Measurements from ENCODE around the gene MRPL52.
"Not testable (repeated sequence)": the region's sequence is repeated elsewhere in the genome, so short reads cannot be mapped to it uniquely, and the experiment has no call there.

The MRPL52 gene

DNA sequence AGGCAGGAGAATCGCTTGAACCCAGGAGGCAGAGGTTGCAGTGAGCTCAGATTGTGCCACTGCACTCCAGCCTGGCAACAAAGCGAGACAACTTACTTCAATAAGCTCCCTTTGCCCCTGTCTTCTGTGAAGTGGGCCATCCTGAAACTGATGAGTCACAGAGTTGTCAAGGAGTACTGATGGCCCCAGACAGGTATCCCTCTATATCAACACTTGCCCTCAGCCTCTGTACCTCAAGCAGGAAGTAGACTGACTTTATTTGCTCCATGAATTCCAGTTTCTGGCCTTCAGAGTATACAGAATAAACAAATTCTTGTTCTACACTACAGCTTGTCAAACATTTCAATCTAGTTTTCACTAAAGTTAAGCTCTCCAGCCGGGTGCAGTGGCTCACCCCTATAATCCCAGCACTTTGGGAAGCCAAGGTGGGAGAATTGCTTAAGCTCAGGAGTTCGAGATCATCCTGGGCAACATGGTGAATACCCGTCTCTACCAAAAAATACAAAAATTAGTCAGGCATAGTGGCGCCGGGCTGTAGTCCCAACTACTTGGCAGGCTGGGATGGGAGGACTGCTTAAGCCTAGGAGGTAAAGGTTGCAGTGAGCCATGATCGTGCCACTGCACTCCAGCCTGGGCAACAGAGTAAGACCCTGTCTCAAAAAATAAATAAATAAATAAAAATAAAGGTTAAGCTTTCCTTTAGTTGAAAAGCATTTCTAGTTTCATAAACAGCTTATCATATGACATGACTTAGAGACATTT is 25.5 kb downstream of the MRPL52 start:
- peak in 1 of 3 donors; percentile 13 for DNase-seq

DNA sequence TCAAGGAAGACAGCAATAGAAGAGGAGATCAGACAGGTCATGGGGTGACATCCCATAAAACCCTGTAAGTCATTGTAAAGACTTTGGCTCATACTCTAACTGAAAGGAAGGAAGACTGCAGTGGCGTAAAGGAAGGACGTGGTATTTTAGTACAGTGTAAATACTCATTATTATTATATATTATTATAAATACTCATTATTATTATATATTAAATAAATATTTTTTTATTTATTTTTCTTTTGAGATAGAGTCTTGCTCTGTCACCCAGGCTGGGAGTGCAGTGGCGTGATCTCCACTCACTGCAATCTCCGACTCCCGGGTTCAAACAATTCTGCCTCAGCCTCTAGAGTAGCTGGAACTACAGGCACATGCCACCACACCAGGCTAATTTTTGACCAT is 26.7 kb downstream of the MRPL52 start:
- DNase-seq: no peak

DNA sequence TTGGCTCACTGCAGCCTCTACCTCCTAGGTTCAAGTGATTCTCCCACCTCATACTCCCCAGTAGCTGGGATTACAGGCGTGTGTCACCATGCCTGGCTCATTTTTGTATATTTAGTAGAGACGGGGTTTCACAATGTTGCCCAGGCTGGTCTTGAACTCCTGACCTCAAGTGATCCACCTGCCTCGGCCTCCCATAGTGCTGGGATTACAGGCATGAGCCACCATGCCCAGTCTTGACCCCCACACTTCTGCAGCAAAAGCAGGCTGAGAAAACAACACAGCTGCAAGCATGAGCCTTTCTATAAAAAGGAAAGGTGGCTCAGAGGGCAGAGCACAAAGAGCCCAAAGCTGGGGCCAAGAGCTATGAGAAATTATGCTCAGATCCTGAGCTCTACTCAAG is 30.7 kb downstream of the MRPL52 start:
- DNase-seq: not testable (repeated sequence)

DNA sequence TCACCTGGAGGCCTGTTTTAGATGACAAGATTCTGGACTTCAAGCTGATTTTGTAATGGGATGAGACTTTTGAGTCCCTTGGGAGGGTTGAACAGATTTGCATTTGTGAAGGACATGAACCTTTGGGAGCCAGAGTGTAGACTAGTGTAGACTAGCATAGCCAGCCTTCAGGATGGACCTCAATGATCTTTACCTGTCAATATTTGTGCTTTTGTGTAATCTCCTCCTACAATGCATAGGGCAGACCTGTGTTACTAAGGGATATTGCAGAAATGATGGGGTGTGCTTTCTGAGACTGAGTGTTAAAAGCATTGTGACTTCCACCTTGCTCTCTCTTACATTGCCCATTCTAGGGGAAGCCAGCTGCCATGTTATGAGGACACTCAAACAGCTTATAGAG is 32.0 kb downstream of the MRPL52 start:
- no peak for DNase-seq

DNA sequence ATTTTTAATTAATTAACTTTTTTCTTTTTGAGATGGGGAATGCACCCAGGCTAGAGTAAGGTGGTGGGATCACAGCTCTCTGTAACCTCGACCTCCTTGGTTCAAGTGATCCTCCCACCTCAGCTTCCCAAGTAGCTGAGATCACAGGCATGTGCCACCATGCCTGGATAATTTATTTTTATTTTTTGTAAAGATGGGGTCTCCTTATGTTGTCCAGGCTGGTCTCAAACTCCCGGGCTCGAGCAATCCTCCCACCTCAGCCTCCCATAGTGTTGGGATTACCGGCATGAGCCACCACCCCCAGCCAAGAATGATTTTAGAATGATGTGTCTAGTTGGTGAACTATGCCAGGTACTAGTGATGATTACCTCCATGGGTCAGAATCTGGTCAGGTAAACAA is 35.3 kb downstream of the MRPL52 start:
- no peak for DNase-seq

DNA sequence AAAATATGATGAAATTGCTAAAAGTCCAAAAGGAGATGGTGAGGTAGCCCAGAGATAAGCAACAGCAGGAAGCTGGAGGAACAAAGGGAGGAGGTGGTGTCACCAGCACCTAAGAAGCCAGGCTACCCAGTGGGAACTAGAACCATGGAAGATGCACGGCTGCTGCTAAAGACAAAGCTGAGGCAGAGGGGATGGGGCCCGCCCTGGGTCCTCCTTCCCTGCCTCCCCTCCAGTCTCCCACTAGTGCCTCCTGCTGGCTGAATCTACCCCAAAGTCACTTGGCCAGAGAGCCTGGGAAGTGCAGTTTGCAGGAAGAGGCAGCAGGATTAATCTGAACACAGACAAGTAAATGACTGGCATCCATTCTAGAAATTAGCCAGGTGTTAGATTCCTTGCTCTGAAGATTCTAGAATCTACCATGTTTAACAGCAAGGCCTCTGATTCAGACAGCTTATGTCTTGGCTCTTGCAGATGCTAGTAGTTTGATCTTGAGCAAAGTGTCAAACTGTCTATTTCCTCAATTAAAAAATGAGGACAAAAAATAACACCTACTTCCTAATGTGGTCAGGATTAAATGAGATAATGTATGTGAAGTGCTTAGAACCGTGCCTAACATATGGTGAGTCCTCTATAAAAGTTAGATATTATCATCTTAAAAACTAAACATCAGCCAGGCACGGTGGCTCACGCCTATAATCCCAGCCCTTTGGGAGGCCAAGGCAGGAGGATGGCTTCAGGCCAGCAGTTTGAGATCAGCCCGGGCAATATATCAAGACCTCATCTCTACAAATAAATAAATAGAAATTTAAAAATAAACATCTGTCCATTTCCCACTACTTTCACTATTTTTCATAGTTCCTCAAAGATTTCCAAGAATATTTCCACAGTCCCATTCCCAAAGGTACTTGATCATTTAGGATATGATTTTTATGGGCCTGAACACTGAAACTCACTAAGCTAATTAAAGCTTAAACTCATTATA is 36.0 kb downstream of the MRPL52 start:
- DNase-seq: peak in 2 of 3 donors; percentile 21 to 37

DNA sequence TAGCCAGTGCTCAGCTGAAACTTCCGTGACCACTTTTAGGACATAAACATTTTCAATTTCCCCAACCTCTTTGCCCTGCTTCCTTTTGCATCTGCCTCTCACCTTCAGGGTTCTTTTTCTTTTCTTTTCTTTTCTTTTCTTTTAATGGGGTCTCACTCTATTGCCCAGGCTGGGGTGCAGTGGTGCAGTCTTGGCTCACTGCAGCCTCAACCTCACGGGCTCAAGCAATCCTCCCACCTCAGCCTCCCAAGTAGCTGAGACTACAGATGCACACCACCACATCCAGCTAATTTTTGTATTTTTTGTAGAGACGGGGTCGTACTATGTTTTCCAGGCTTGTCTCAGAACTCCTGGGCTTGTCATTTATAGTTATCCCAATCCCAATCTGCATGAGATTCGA is 37.2 kb downstream of the MRPL52 start:
- DNase-seq: no peak

DNA sequence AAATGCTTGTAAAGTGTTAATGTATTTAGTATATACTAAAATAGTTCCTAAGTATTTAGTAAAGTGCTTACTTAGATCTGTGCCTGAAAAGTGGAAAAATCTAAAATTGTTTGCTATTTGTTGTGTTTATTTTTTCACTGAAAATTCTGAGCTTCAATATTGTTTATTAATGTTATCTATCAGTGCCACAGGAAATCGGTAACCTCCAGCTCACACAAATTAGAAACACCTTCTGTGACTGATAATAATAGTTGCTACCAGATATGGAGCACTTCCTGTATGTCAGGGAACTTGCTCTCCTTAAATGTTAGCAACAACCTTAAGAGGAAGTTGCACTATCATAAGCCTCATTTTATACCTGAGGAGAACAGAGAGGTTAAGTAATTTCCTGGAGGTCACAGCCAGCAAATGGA is 41.1 kb downstream of the MRPL52 start:
- DNase-seq: peak in 1 of 3 donors; percentile 50

DNA sequence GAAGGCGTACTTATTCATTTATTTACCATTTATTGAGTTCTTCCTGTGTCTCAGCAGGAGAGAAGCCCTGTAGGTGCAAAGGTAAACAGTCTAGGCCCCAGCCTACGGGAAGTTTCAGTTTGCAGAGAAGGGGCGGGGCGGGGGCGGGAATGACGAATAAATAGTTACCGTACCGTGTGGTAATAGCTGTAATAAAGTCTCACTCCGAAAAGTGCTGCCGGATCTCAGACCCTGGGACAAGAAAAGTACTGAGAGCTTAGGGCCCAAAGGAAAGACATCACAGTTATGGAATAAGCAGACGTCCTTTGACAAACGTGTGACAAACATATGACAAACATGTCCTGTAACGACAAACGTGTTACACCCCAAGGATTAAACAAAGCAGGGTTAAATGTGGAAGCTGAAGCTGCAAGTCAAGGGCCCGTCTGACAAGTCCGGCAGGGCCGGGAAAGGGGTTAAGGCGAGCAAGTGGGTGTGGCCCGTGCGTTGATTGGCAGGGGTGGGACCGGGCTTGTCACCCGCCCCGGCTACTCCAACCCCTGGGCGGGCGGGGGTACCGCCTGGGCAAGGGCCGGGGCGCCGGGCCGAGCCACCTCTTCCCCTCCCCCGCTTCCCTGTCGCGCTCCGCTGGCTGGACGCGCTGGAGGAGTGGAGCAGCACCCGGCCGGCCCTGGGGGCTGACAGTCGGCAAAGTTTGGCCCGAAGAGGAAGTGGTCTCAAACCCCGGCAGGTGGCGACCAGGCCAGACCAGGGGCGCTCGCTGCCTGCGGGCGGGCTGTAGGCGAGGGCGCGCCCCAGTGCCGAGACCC is 41.7 kb downstream of the MRPL52 start, which contains the start of gene LRP10:
TSS of gene LRP10 (plus strand) at position 517 of the 809 bp plus-strand sequence. CDS start 564 bp downstream, outside the sequence.
- DNase-seq: peak; percentile 90 to 95 (median 92)

DNA sequence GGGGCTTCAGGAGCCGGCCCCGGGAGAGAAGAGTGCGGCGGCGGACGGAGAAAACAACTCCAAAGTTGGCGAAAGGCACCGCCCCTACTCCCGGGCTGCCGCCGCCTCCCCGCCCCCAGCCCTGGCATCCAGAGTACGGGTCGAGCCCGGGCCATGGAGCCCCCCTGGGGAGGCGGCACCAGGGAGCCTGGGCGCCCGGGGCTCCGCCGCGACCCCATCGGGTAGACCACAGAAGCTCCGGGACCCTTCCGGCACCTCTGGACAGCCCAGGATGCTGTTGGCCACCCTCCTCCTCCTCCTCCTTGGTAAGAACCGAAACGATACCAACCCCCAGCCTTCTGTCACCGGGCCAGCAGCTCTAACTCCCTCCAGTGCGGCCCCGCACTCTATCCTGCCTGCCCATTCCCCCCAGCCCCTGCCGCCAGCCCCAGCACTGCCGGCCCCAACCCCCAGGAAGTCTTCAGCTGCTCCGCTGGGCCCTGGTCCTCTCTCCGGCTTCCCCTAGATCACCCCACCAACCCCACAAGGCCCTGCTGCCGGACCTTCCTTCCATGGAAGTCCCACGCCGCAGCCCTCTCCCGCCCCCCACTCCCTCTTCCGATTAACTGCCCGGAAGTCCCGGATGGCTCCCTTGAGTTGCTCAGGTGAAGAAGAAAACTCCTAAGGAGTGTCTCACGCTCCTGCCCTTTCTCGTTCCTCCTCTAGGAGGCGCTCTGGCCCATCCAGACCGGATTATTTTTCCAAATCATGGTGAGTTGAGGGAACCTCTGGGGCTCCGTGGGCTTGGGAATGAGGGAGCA is 42.5 kb downstream of the MRPL52 start:
- DNase-seq: peak; percentile 77 to 85 (median 84)

DNA sequence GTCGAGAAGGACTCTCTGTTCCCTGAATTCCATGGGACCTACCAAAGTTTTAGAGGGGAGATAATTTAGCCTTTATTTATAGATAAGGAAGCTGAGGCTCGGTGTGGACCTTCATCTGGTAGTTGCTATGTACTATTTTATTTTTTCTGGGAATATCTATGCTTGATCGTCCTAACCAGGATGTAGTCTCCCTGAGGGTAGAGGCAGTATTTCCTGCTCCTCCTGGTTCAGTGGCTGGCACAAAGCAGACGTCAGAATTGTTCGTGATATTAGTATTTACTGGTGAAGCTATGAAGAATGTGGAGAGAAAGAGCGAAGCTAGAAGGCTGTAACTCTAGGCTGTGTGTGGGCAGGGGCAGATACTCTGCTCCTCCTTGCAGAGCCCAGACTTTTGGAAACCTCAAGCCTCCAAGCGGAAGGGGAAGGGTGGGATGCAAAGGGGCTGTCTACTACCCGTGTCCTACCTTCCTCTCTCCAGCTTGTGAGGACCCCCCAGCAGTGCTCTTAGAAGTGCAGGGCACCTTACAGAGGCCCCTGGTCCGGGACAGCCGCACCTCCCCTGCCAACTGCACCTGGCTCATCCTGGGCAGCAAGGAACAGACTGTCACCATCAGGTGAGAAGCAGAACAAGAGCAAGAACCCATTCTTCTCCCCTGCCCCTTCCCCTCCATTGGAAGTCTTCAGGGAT is 43.3 kb downstream of the MRPL52 start:
- DNase-seq: no peak

DNA sequence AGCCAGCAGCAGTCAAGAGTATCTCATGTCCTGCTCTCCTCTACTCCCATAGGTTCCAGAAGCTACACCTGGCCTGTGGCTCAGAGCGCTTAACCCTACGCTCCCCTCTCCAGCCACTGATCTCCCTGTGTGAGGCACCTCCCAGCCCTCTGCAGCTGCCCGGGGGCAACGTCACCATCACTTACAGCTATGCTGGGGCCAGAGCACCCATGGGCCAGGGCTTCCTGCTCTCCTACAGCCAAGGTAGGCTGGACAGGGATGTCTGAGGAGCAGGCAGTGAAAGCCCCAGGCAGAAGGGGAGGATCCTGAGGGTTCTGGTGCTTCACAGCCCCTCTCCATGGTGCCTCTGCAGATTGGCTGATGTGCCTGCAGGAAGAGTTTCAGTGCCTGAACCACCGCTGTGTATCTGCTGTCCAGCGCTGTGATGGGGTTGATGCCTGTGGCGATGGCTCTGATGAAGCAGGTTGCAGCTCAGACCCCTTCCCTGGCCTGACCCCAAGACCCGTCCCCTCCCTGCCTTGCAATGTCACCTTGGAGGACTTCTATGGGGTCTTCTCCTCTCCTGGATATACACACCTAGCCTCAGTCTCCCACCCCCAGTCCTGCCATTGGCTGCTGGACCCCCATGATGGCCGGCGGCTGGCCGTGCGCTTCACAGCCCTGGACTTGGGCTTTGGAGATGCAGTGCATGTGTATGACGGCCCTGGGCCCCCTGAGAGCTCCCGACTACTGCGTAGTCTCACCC is 45.5 kb downstream of the MRPL52 start:
- DNase-seq: peak in 1 of 3 donors; percentile 8

DNA sequence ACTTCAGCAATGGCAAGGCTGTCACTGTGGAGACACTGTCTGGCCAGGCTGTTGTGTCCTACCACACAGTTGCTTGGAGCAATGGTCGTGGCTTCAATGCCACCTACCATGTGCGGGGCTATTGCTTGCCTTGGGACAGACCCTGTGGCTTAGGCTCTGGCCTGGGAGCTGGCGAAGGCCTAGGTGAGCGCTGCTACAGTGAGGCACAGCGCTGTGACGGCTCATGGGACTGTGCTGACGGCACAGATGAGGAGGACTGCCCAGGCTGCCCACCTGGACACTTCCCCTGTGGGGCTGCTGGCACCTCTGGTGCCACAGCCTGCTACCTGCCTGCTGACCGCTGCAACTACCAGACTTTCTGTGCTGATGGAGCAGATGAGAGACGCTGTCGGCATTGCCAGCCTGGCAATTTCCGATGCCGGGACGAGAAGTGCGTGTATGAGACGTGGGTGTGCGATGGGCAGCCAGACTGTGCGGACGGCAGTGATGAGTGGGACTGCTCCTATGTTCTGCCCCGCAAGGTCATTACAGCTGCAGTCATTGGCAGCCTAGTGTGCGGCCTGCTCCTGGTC is 46.1 kb downstream of the MRPL52 start:
- DNase-seq: peak in 1 of 3 donors; percentile 13

DNA sequence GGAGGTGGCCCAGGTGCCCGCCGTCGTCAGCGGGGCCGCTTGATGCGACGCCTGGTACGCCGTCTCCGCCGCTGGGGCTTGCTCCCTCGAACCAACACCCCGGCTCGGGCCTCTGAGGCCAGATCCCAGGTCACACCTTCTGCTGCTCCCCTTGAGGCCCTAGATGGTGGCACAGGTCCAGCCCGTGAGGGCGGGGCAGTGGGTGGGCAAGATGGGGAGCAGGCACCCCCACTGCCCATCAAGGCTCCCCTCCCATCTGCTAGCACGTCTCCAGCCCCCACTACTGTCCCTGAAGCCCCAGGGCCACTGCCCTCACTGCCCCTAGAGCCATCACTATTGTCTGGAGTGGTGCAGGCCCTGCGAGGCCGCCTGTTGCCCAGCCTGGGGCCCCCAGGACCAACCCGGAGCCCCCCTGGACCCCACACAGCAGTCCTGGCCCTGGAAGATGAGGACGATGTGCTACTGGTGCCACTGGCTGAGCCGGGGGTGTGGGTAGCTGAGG is 47.4 kb downstream of the MRPL52 start:
- DNase-seq: no peak

DNA sequence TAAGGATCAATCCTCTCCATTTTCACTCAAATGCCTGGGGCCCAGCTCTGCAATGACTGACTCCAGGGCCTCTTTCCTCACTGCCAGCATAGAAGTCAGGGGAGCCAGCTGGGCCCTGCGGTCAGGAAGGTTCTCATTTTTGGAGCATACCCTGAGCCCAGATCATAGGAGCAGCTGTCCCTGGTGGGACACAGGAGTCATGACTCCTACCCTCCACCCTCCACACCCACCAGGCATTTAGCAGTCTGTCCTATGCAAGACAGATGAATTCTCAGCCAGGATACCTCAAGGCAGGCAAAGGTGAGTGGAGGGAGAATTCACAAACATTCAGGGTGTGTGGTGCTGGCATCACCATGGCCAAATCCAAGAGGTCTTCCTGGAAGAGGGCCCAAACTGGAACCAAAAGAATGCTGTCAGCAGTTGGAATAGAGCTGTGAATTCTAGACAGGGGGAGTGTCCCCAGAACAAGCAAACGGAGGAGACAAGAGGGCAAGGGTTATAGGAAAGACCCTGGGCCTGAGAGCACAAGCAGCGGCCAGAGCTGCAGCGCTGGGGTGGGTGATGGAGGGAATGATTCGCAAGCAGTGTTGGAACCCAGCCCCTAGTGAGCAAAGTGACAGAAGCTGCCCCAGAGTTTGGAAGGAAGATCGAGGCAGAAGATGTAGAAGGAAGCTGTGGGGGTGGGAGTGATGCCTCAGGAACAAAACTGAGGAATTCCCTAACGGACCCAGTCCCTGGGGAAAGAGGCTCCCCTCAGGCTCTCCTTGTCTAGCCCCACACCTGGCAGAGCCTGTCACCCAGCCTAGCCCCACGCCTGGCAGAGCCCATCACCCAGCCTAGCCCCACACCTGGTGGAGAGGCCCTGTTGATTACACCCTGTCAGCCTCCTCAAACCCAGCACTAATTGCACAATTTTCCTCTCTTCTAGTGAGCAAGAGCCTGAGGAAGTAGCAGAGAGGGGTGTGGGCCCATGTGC is 48.9 kb downstream of the MRPL52 start:
- no peak for DNase-seq

DNA sequence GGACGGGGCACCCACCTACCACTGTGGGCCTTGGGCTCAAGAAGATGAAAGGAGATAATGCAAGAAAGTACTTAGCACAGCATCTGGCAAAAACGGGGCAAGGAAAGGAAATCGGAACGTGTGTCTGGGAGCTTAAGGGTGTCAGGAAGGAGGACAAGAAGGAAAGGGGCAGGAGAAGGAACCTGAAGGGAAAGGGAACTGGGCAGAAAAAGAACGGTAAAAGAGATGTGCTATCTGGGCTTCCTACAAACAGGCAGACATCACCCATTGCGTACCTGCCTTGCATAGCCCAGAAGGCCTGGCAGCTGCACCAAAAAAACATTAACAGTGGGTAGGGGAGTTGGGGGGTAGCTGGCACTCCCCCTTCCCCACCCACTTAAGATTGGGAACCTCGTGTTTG is 52.4 kb downstream of the MRPL52 start:
- no peak for DNase-seq

DNA sequence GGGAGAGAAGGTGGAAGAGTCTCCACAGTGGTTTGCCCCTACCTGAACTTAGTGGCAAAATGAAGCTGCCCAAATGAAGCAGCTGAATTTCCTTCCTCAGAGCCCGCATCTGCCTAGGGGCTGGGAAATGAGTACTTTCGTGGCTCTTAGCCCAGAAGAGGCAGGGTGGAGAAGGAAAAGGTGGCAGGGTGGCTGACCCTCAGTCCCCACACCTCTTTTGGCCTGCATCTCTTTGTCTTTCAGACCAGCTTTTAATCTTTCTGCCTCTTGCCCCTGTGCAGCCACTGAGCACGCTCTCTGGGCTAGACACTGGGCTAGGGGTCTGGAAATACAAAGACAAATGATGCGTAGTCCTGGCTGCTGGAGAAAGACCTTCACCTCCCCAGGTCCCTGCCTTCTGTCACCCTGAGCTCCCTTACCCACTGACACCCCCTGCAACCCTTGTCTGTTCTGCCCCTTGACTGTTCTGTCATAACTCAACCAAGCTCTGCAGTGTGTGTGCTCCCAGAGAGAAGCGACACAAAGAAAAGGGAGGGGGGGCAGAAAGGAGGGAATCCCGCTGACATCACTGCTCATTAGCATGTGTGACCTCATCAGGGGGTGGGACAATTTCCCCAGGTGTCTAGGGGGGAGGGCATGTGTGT is 53.0 kb downstream of the MRPL52 start:
- DNase-seq: peak; percentile 22 to 35 (median 30)
